K562 (cell line): ENCODE data around the gene HIVEP3. TPM values are rescaled to one million over a fixed set of nuclear protein-coding genes. Genes with fewer than 3 reads are reported as not detected.

ENCODE experiments used
- ATF4 ChIP-seq: fragments of 450-650 bp; formaldehyde crosslinking; IDR thresholded peaks from 2 replicates; pipeline ENCODE4 v1.4.0; 2022; ENCODE audit warnings: mild to moderate bottlenecking, moderate library complexity
- CTCF ChIP-seq, 3 experiments: IDR thresholded peaks in 2 of 3; conservative IDR thresholded peaks in 1 of 3; 2 replicates each; pipeline ENCODE4 v1.5.1; 2011 to 2012; ENCODE audit warnings: low read length in 3 of 3, mild to moderate bottlenecking in 3 of 3, control low read depth in 2 of 3, improper control_type of control experiment in 1 of 3, inconsistent platforms in 1 of 3, low read depth in 1 of 3, mixed read lengths in 1 of 3, moderate library complexity in 1 of 3; ENCODE audit not compliant: insufficient read depth in 2 of 3
- E2F1 ChIP-seq: sonication (generic); formaldehyde crosslinking; IDR thresholded peaks from 2 replicates; pipeline ENCODE4 v1.8.1; 2023; ENCODE audit warnings: mild to moderate bottlenecking, missing genetic modification reagents, moderate library complexity
- E2F6 ChIP-seq, 2 experiments: IDR thresholded peaks; 2 replicates each; pipeline ENCODE4 v1.6.1; 2011; ENCODE audit warnings: borderline replicate concordance in 1 of 2, control low read depth in 1 of 2, low read depth in 1 of 2, low read length in 1 of 2, mild to moderate bottlenecking in 1 of 2, mixed read lengths in 1 of 2, moderate library complexity in 1 of 2; ENCODE audit not compliant: insufficient read depth in 1 of 2, insufficient read length in 1 of 2, poor library complexity in 1 of 2, severe bottlenecking in 1 of 2; ENCODE audit errors: extremely low read depth in 1 of 2
- FOXA1 ChIP-seq: fragments of 450-650 bp; IDR thresholded peaks from 2 replicates; pipeline ENCODE4 v1.6.1; 2016; ENCODE audit warnings: mild to moderate bottlenecking, borderline replicate concordance
- HNRNPL ChIP-seq: fragments of 200-400 bp; formaldehyde crosslinking; IDR thresholded peaks from 2 replicates; pipeline ENCODE4 v1.6.1; 2017; ENCODE audit warnings: low read depth, mild to moderate bottlenecking, low read length
- JUND ChIP-seq, 2 experiments: IDR thresholded peaks; 2 replicates in 1 of 2; 3 replicates in 1 of 2; pipeline ENCODE4 v1.6.1; 2011; ENCODE audit warnings: borderline replicate concordance in 2 of 2, low read depth in 2 of 2, low read length in 2 of 2, improper control_type of control experiment in 1 of 2, missing biosample characterization in 1 of 2, missing genetic modification characterization in 1 of 2, missing genetic modification reagents in 1 of 2
- NONO ChIP-seq, 2 experiments: fragments of 200-400 bp in 1 of 2; fragments of 450-650 bp in 1 of 2; formaldehyde crosslinking in 1 of 2; IDR thresholded peaks; 2 replicates each; pipeline ENCODE4 v1.6.1; 2017; ENCODE audit warnings: low read depth in 2 of 2, mild to moderate bottlenecking in 2 of 2, moderate library complexity in 2 of 2, low read length in 1 of 2
- PRDM10 ChIP-seq: fragments of 450-650 bp; IDR thresholded peaks from 2 replicates; pipeline ENCODE4 v1.6.1; 2018; ENCODE audit not compliant: partially characterized antibody
- RB1 ChIP-seq: fragments of 450-650 bp; IDR thresholded peaks from 2 replicates; pipeline ENCODE4 v1.6.1; 2017; ENCODE audit warnings: low read depth, mild to moderate bottlenecking
- TFAP4 ChIP-seq: sonication (generic); formaldehyde crosslinking; IDR thresholded peaks from 2 replicates; pipeline ENCODE4 v1.8.0; 2022; ENCODE audit warnings: missing genetic modification reagents, mild to moderate bottlenecking, moderate library complexity, borderline replicate concordance
- polyA plus RNA-seq, 8 experiments: library from polyadenylated mRNA; depleted of rRNA in 4 of 8; stranded (reverse) in 5 of 8; unstranded in 3 of 8; fragments of >200 nt; fragmentation: Nextera tagmentation in 2 of 8; fragmentation: Illumina TruSeq in 1 of 8; extraction: Ambion mirVana in 2 of 8; extraction: Trizol in 1 of 8; gene quantifications; 2 replicates each; pipeline versions ENCODE4 v1.2.1 to v1.2.3, GENCODE V29; 2011 to 2014; ENCODE audit warnings: inconsistent platforms in 1 of 8, missing spikeins in 1 of 8
- total RNA-seq, 7 experiments: library from RNA; depleted of rRNA in 6 of 7; stranded (reverse); fragments of >200 nt in 6 of 7; fragmentation: Illumina TruSeq in 2 of 7; extraction: Trizol in 2 of 7; gene quantifications; 2 replicates each; pipeline versions ENCODE4 v1.2.1 to v1.2.3, GENCODE V29; 2011 to 2021; ENCODE audit warnings: low replicate concordance in 1 of 7

Gene HIVEP3
- total and polyA plus RNA-seq, 9 of the 15 experiments (the other 6 are each of a cell fraction or from before 2014, with no cell fraction given), result 0.09 to 0.58 (median 0.34) TPM; not detected in 1

- TF ChIP-seq JUND (IDR thresholded peaks at IDR 0.05; ENCODE audit: borderline replicate concordance, low read depth, low read length), result peak; percentile 42; the same call in 1 of the 2 replicates
- no peak; the same call in 2 of the 3 replicates for TF ChIP-seq JUND (tag; IDR thresholded peaks at IDR 0.05; ENCODE audit: borderline replicate concordance, low read depth, low read length)
- peak in 1 of 2 experiments; percentile 20 for TF ChIP-seq E2F6 (IDR thresholded peaks at IDR 0.05; ENCODE audit: borderline replicate concordance in 1 of 2, extremely low read depth in 1 of 2, insufficient read depth in 1 of 2, insufficient read length in 1 of 2, low read depth in 1 of 2, low read length in 1 of 2, poor library complexity in 1 of 2, severe bottlenecking in 1 of 2)
- peak; percentile 94 to 97 (median 95) for TF ChIP-seq CTCF (IDR thresholded peaks at IDR 0.05 in 2 of 3, conservative IDR thresholded peaks at IDR 0.05 in 1 of 3; ENCODE audit: insufficient read depth in 2 of 3, low read depth in 1 of 3, low read length in 3 of 3)
- no peak for TF ChIP-seq FOXA1
- peak; percentile 70; the same call in 1 of the 2 replicates for TF ChIP-seq E2F1 (CRISPR knock-in tag)
- TF ChIP-seq HNRNPL, result 0 out of 2 replicates have a peak, but pooled peaks have one; percentile 30
- peak; percentile 85; the same call in 1 of the 2 replicates for TF ChIP-seq RB1
- TF ChIP-seq TFAP4 (CRISPR knock-in tag), result peak; percentile 69; the same call in 1 of the 2 replicates
- TF ChIP-seq PRDM10, result peak; percentile 97
- TF ChIP-seq ATF4 (CRISPR knock-in tag), result no peak
- TF ChIP-seq NONO (IDR thresholded peaks at IDR 0.05; ENCODE audit: low read depth in 2 of 2, low read length in 1 of 2), result peak in 1 of 2 experiments; percentile 73; a peak in 1 of 4 replicates
- TF ChIP-seq, all 486 proteins: peak for 41
Measured at GRCh38 chr1:41516168-41517061, 402.3 kb downstream of the HIVEP3 start (continued).
